Measurements from ENCODE around the gene FZD2. TPM values are rescaled to one million over a fixed set of nuclear protein-coding genes. Genes with fewer than 3 reads are reported as not detected.

The FZD2 gene
- total and polyA plus RNA-seq, 2 of the 13 experiments (the other 11 are each of a cell fraction or from before 2014, with no cell fraction given), result 0.07 to 0.13 TPM

DNA sequence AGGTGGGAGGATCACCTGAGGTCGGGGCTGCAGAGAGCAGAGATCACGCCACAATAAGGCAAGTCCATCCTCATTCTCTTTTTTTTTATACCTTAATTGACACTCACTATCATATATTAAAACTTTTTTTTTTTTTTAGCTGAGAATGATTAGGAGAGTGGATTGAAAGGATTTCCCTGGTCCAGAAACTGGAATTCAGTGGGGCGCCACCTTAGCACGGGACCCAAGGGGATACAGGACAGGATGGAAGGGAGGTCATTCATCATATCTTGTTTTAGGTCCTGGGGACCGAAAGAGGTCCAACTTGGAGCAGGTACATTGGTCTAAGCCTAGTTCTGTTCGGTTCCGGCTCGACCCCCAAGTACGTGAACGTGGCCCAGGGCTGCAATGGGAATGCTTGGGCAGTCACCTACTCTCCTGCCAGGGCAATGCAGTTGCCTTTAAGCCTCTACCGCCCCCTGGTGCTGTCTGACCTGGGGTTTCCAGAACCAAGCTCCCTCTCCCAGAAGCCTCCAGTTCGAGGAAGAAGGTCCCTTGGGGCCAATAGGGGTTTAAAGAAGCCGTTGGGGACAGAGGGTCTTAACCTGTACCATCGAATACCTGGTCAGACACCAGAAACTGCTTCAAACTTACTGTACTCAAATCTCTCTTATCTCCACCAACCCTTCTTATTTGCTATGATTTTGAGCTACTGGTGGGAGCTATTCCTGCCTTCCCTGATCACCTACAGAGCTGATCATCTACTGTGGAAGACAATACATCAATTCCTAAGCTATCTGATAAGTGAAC, 34.2 kb upstream of the FZD2 start (continued):
- TF ChIP-seq FOXJ3 (CRISPR knock-in tag; IDR thresholded peaks at IDR 0.05; ENCODE audit: borderline replicate concordance) (no peak), HMG20B (CRISPR knock-in tag; conservative IDR thresholded peaks at IDR 0.05) (no peak), KLF12 (CRISPR knock-in tag; IDR thresholded peaks at IDR 0.05; ENCODE audit: borderline replicate concordance) (no peak), ZNF329 (CRISPR knock-in tag; IDR thresholded peaks at IDR 0.05; ENCODE audit: low read depth) (no peak), NCOA2 (CRISPR knock-in tag; IDR thresholded peaks at IDR 0.05) (no peak), TAF1 (CRISPR knock-in tag; IDR thresholded peaks at IDR 0.05) (no peak), KLF9 (CRISPR knock-in tag; IDR thresholded peaks at IDR 0.05; ENCODE audit: low read depth) (no peak), ZFAT (CRISPR knock-in tag; conservative IDR thresholded peaks at IDR 0.05) (no peak), TARDBP (CRISPR knock-in tag; IDR thresholded peaks at IDR 0.05) (peak; percentile 54; the same call in 1 of the 2 replicates), SMAD3 (CRISPR knock-in tag; IDR thresholded peaks at IDR 0.05) (peak; percentile 85), ZBTB1 (CRISPR knock-in tag; IDR thresholded peaks at IDR 0.05; ENCODE audit: borderline replicate concordance) (no peak), ZNF382 (CRISPR knock-in tag; IDR thresholded peaks at IDR 0.05; ENCODE audit: borderline replicate concordance) (no peak), ZNF251 (CRISPR knock-in tag; IDR thresholded peaks at IDR 0.05) (no peak), ZNF207 (IDR thresholded peaks at IDR 0.05; ENCODE audit: borderline replicate concordance) (no peak)
- TF ChIP-seq, protein P1, sequence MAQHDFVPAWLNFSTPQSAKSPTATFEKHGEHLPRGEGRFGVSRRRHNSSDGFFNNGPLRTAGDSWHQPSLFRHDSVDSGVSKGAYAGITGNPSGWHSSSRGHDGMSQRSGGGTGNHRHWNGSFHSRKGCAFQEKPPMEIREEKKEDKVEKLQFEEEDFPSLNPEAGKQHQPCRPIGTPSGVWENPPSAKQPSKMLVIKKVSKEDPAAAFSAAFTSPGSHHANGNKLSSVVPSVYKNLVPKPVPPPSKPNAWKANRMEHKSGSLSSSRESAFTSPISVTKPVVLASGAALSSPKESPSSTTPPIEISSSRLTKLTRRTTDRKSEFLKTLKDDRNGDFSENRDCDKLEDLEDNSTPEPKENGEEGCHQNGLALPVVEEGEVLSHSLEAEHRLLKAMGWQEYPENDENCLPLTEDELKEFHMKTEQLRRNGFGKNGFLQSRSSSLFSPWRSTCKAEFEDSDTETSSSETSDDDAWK (CRISPR knock-in tag; IDR thresholded peaks at IDR 0.05), result no peak
- TF ChIP-seq, protein P2, sequence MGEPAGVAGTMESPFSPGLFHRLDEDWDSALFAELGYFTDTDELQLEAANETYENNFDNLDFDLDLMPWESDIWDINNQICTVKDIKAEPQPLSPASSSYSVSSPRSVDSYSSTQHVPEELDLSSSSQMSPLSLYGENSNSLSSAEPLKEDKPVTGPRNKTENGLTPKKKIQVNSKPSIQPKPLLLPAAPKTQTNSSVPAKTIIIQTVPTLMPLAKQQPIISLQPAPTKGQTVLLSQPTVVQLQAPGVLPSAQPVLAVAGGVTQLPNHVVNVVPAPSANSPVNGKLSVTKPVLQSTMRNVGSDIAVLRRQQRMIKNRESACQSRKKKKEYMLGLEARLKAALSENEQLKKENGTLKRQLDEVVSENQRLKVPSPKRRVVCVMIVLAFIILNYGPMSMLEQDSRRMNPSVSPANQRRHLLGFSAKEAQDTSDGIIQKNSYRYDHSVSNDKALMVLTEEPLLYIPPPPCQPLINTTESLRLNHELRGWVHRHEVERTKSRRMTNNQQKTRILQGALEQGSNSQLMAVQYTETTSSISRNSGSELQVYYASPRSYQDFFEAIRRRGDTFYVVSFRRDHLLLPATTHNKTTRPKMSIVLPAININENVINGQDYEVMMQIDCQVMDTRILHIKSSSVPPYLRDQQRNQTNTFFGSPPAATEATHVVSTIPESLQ (CRISPR knock-in tag; conservative IDR thresholded peaks at IDR 0.05), result no peak
- TF ChIP-seq, protein P3, sequence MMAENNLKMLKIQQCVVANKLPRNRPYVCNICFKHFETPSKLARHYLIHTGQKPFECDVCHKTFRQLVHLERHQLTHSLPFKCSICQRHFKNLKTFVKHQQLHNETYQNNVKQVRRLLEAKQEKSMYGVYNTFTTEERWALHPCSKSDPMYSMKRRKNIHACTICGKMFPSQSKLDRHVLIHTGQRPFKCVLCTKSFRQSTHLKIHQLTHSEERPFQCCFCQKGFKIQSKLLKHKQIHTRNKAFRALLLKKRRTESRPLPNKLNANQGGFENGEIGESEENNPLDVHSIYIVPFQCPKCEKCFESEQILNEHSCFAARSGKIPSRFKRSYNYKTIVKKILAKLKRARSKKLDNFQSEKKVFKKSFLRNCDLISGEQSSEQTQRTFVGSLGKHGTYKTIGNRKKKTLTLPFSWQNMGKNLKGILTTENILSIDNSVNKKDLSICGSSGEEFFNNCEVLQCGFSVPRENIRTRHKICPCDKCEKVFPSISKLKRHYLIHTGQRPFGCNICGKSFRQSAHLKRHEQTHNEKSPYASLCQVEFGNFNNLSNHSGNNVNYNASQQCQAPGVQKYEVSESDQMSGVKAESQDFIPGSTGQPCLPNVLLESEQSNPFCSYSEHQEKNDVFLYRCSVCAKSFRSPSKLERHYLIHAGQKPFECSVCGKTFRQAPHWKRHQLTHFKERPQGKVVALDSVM (CRISPR knock-in tag; IDR thresholded peaks at IDR 0.05), result peak; percentile 21; the same call in 1 of the 2 replicates
- TF ChIP-seq, protein P4, sequence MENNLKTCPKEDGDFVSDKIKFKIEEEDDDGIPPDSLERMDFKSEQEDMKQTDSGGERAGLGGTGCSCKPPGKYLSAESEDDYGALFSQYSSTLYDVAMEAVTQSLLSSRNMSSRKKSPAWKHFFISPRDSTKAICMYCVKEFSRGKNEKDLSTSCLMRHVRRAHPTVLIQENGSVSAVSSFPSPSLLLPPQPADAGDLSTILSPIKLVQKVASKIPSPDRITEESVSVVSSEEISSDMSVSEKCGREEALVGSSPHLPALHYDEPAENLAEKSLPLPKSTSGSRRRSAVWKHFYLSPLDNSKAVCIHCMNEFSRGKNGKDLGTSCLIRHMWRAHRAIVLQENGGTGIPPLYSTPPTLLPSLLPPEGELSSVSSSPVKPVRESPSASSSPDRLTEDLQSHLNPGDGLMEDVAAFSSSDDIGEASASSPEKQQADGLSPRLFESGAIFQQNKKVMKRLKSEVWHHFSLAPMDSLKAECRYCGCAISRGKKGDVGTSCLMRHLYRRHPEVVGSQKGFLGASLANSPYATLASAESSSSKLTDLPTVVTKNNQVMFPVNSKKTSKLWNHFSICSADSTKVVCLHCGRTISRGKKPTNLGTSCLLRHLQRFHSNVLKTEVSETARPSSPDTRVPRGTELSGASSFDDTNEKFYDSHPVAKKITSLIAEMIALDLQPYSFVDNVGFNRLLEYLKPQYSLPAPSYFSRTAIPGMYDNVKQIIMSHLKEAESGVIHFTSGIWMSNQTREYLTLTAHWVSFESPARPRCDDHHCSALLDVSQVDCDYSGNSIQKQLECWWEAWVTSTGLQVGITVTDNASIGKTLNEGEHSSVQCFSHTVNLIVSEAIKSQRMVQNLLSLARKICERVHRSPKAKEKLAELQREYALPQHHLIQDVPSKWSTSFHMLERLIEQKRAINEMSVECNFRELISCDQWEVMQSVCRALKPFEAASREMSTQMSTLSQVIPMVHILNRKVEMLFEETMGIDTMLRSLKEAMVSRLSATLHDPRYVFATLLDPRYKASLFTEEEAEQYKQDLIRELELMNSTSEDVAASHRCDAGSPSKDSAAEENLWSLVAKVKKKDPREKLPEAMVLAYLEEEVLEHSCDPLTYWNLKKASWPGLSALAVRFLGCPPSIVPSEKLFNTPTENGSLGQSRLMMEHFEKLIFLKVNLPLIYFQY (CRISPR knock-in tag; IDR thresholded peaks at IDR 0.05; ENCODE audit: borderline replicate concordance), result peak; percentile 80
